Neural crest cell (in vitro differentiated cells): ENCODE data around the gene PRKAR1B. TPM values are rescaled to one million over a fixed set of nuclear protein-coding genes. Genes with fewer than 3 reads are reported as not detected.

Source experiments
- DNase-seq: peaks from one replicate; pipeline ENCODE4 v3.0.0; 2021; ENCODE audit warnings: low read depth, mixed read lengths, low spot score
- H3K27ac Mint-ChIP-seq: one replicate; pipeline ENCODE4 v1.8.0; 2021; ENCODE audit warnings: mild to moderate bottlenecking, mixed read lengths; ENCODE audit not compliant: unreplicated experiment
- H3K27me3 Mint-ChIP-seq: 2 replicates; pipeline ENCODE4 v1.8.0; 2021; ENCODE audit warnings: low read depth, mild to moderate bottlenecking, mixed read lengths
- H3K36me3 Mint-ChIP-seq: 2 replicates; pipeline ENCODE4 v1.8.0; 2021; ENCODE audit warnings: low read depth, mild to moderate bottlenecking, mixed read lengths
- H3K4me1 Mint-ChIP-seq: 2 replicates; pipeline ENCODE4 v1.8.0; 2021; ENCODE audit warnings: mixed read lengths
- H3K4me3 Mint-ChIP-seq: one replicate; pipeline ENCODE4 v1.8.0; 2021; ENCODE audit warnings: mild to moderate bottlenecking, mixed read lengths
- H3K9me3 Mint-ChIP-seq: 2 replicates; pipeline ENCODE4 v1.8.0; 2021; ENCODE audit warnings: mixed read lengths
- CTCF ChIP-seq: fragments of 200-600 bp; sonication (generic); conservative IDR thresholded peaks from 2 replicates; pipeline ENCODE4 v1.5.0; 2021; ENCODE audit warnings: antibody characterized with exemption, mild to moderate bottlenecking
- total RNA-seq: library from RNA; stranded (reverse); gene quantifications from 2 replicates; pipeline ENCODE4 v1.2.1, GENCODE V29; 2021

Gene PRKAR1B
- total RNA-seq, 1 donor from 2014 or later = 9.5 TPM

GRCh38 chr7:516606-517456 lies 210.2 kb downstream of the PRKAR1B start:
- H3K9me3 Mint-ChIP-seq = no peaks in the 10 kb centered on the region
- H3K27me3 Mint-ChIP-seq = peaks cover 65% of the 10 kb centered on the region
- no peaks in the 10 kb centered on the region for H3K36me3 Mint-ChIP-seq
- H3K27ac Mint-ChIP-seq = no peak overlapping the region
- TF ChIP-seq CTCF = no peak
- peaks cover 13% of the 10 kb centered on the region for H3K4me1 Mint-ChIP-seq
- H3K4me3 Mint-ChIP-seq = no peak overlapping the region
- DNase-seq = no peak

- no peak for DNase-seq
- H3K9me3 Mint-ChIP-seq = no peaks in the 10 kb centered on the region
- H3K4me3 Mint-ChIP-seq = peak overlapping the region; percentile 8
- TF ChIP-seq CTCF = no peak
- H3K27me3 Mint-ChIP-seq = peaks cover 62% of the 10 kb centered on the region
- no peaks in the 10 kb centered on the region for H3K36me3 Mint-ChIP-seq
- peaks cover 13% of the 10 kb centered on the region for H3K4me1 Mint-ChIP-seq
- H3K27ac Mint-ChIP-seq = no peak overlapping the region
Measured at GRCh38 chr7:516216-516605, 210.9 kb downstream of the PRKAR1B start.

GRCh38 chr7:515628-516027 lies 211.5 kb downstream of the PRKAR1B start:
- Mint-ChIP-seq H3K9me3 (no peaks in the 10 kb centered on the region), H3K4me3 (peak overlapping the region; percentile 57), H3K36me3 (no peaks in the 10 kb centered on the region), H3K4me1 (peaks cover 13% of the 10 kb centered on the region), H3K27ac (no peak overlapping the region), H3K27me3 (peaks cover 56% of the 10 kb centered on the region)
- no peak for DNase-seq
- TF ChIP-seq CTCF = no peak

GRCh38 chr7:514651-515598 lies 212.2 kb downstream of the PRKAR1B start:
- no peak for TF ChIP-seq CTCF
- Mint-ChIP-seq H3K9me3 (no peaks in the 10 kb centered on the region), H3K27ac (no peak overlapping the region), H3K36me3 (no peaks in the 10 kb centered on the region), H3K4me1 (peaks cover 13% of the 10 kb centered on the region), H3K27me3 (peaks cover 53% of the 10 kb centered on the region), H3K4me3 (peak overlapping the region; percentile 57)
- DNase-seq = no peak

GRCh38 chr7:514242-514641 lies 212.8 kb downstream of the PRKAR1B start:
- Mint-ChIP-seq H3K4me3 (no peak overlapping the region), H3K36me3 (no peaks in the 10 kb centered on the region), H3K4me1 (peaks cover 13% of the 10 kb centered on the region), H3K9me3 (no peaks in the 10 kb centered on the region), H3K27me3 (peaks cover 55% of the 10 kb centered on the region), H3K27ac (no peak overlapping the region)
- no peak for TF ChIP-seq CTCF
- DNase-seq = no peak
